Panc1 (cell line): ENCODE measurements around the gene WDR47. TPM values are rescaled to one million over a fixed set of nuclear protein-coding genes. Genes with fewer than 3 reads are reported as not detected.

Experiments
- ATAC-seq: fragments of 200-7000 bp; cut with Tn5 transposase; 2 replicates; pipeline ENCODE4 v1.9.1; 2020; ENCODE audit warnings: mild to moderate bottlenecking, moderate library complexity
- BruUV-seq: library from RNA; stranded (reverse); fragments of 400-500 nt; replicated peaks from 2 replicates; lab custom pipeline; 2021; lab: Mats Ljungman, UMichigan
- CTCF ChIA-PET: fragments of 300-600 bp; sonication (Branson Sonifier 250); formaldehyde crosslinking; loops from one replicate; lab custom pipeline; 2022; ENCODE audit warnings: antibody characterized with exemption; lab: Charles Lee
- POLR2A ChIA-PET: fragments of 300-600 bp; sonication (Branson Sonifier 250); formaldehyde crosslinking; loops from one replicate; lab custom pipeline; 2022; ENCODE audit warnings: antibody characterized with exemption; lab: Charles Lee
- DNase-seq: peaks from one replicate; pipeline ENCODE4 v3.0.0-alpha.2; 2010; ENCODE audit warnings: low read depth, low spot score
- H3K27ac ChIP-seq: 2 replicates; pipeline ENCODE4 v1.5.1; 2011; ENCODE audit warnings: mild to moderate bottlenecking, low read length, inconsistent platforms
- H3K27me3 ChIP-seq: fragments of 200-500 bp; sonication (Bioruptor generic); 2 replicates; pipeline ENCODE4 v1.6.0; 2014; ENCODE audit warnings: low read length, inconsistent platforms; ENCODE audit not compliant: control insufficient read depth, insufficient read depth
- H3K36me3 ChIP-seq: fragments of 200-500 bp; sonication (Bioruptor generic); 2 replicates; pipeline ENCODE4 v1.5.1; 2014; ENCODE audit warnings: inconsistent platforms, mild to moderate bottlenecking, low read length, moderate library complexity; ENCODE audit not compliant: control insufficient read depth, insufficient read depth
- H3K4me1 ChIP-seq: 2 replicates; pipeline ENCODE4 v1.5.1; 2011; ENCODE audit warnings: inconsistent platforms, mild to moderate bottlenecking, low read length, moderate library complexity; ENCODE audit not compliant: control insufficient read depth, insufficient read depth
- H3K4me3 ChIP-seq, 2 experiments: 2 replicates each; pipeline ENCODE4 v1.5.1; 2011 to 2012; ENCODE audit warnings: low read depth in 2 of 2, low read length in 2 of 2, mild to moderate bottlenecking in 2 of 2, inconsistent platforms in 1 of 2, moderate library complexity in 1 of 2
- H3K9me3 ChIP-seq: fragments of 200-500 bp; sonication (Bioruptor generic); 2 replicates; pipeline ENCODE4 v1.5.1; 2014; ENCODE audit warnings: low read depth, mild to moderate bottlenecking, inconsistent platforms, low read length, moderate library complexity; ENCODE audit not compliant: control insufficient read depth, insufficient read depth
- CTCF ChIP-seq: fragments of 450-650 bp; IDR thresholded peaks from 2 replicates; pipeline ENCODE4 v1.5.1; 2017; ENCODE audit warnings: mild to moderate bottlenecking
- POLR2AphosphoS5 ChIP-seq: IDR thresholded peaks from 2 replicates; pipeline ENCODE4 v1.6.1; 2012; ENCODE audit warnings: mild to moderate bottlenecking, low read depth, low read length, moderate library complexity
- REST ChIP-seq, 2 experiments: IDR thresholded peaks; 2 replicates each; pipeline ENCODE4 v1.6.1; 2011 to 2012; ENCODE audit warnings: low read depth in 2 of 2, control low read depth in 1 of 2, low read length in 1 of 2, mild to moderate bottlenecking in 1 of 2, moderate library complexity in 1 of 2; ENCODE audit not compliant: insufficient read depth in 1 of 2
- SIN3A ChIP-seq: IDR thresholded peaks from 2 replicates; pipeline ENCODE4 v1.6.1; 2012; ENCODE audit warnings: low read depth, mild to moderate bottlenecking, low read length, moderate library complexity, borderline replicate concordance; ENCODE audit not compliant: insufficient read depth
- TCF7L2 ChIP-seq: IDR thresholded peaks from 2 replicates; pipeline ENCODE4 v1.6.1; 2011; ENCODE audit warnings: mild to moderate bottlenecking, low read depth, low read length, inconsistent platforms
- in situ Hi-C: cut with HindIII; loops from 2 replicates; pipeline ENCODE4 v1.10.0; 2016; ENCODE audit warnings: low sequenced_read_pairs, low pct_unique_long_range_greater_than_20kb
- intact Hi-C: fragments of 100-400 bp; cut with micrococcal nuclease; formaldehyde crosslinking; loops from one replicate; pipeline ENCODE4 v1.10.0; 2022; ENCODE audit not compliant: unreplicated experiment
- total RNA-seq: library from RNA; stranded (reverse); gene quantifications from one replicate; pipeline ENCODE4 v1.2.1, GENCODE V29; 2021; ENCODE audit not compliant: unreplicated experiment

WDR47 gene
- total RNA-seq, 1 experiment from 2014 or later: 9.6 TPM

- POLR2A ChIA-PET: no interaction called here
- TF ChIP-seq POLR2AphosphoS5: no peak
- no peak for TF ChIP-seq SIN3A
- TF ChIP-seq REST (IDR thresholded peaks at IDR 0.05; ENCODE audit: insufficient read depth in 1 of 2, low read depth in 2 of 2, low read length in 1 of 2): no peak
- TF ChIP-seq CTCF: no peak
- no peak for TF ChIP-seq TCF7L2
- no TSS peak for BruUV-seq
- in situ Hi-C loops (no loop called here), intact Hi-C loops (no loop called here)
- CTCF ChIA-PET: interaction anchor here (0.7 kb wide), 1 partner anchor 36 kb away, joined by 11 read pairs; no protein-coding TSS in a partner anchor
- Histone ChIP-seq H3K9me3 (no peaks in the 10 kb centered on the region), H3K36me3 (no peaks in the 10 kb centered on the region), H3K4me3 (no peak overlapping the region), H3K4me1 (no peaks in the 10 kb centered on the region), H3K27ac (no peak overlapping the region), H3K27me3 (no peaks in the 10 kb centered on the region)
- DNase-seq (no peak), ATAC-seq (no peak)
Observed at GRCh38 chr1:109046671-109047070, 4.8 kb upstream of the WDR47 start.

GRCh38 chr1:109045595-109045994 is 3.7 kb upstream of the WDR47 start:
- Histone ChIP-seq H3K36me3 (no peaks in the 10 kb centered on the region; the same call in 1 of the 2 replicates), H3K27me3 (no peaks in the 10 kb centered on the region), H3K27ac (no peak overlapping the region), H3K4me3 (no peak overlapping the region), H3K4me1 (no peaks in the 10 kb centered on the region), H3K9me3 (no peaks in the 10 kb centered on the region)
- no peak for TF ChIP-seq REST (IDR thresholded peaks at IDR 0.05; ENCODE audit: insufficient read depth in 1 of 2, low read depth in 2 of 2, low read length in 1 of 2)
- no peak for TF ChIP-seq CTCF
- no peak for TF ChIP-seq TCF7L2
- TF ChIP-seq SIN3A: no peak
- TF ChIP-seq POLR2AphosphoS5: no peak
- no TSS peak for BruUV-seq
- ATAC-seq (no peak), DNase-seq (no peak)
- in situ Hi-C loops (no loop called here), intact Hi-C loops (no loop called here)
- ChIA-PET POLR2A (no interaction called here), CTCF (no interaction called here)
